ENCODE data around the gene LRSAM1.

- TF ChIP-seq CTCF (conservative IDR thresholded peaks at IDR 0.05; ENCODE audit: low read length) (no peak), EZH2phosphoT487 (IDR thresholded peaks at IDR 0.05; ENCODE audit: borderline replicate concordance, low read depth, low read length) (no peak)
These were observed 43.0 kb downstream of the LRSAM1 start for GRCh38 chr9:127494304-127494702.
